Measurements from ENCODE around the gene IRX3. TPM values are rescaled to one million over a fixed set of nuclear protein-coding genes. Genes with fewer than 3 reads are reported as not detected.

IRX3 gene
- total RNA-seq = 10 to 100 TPM; 62.5 to 84.2 TPM
- 10 to 100 TPM; 25.6 to 51.1 TPM for polyA plus RNA-seq
- long read RNA-seq, donor 1, transcript IRX3-201 (4 exons, 2,601 nt) = major isoform, 15 of 52 reads
- long read RNA-seq, donor 1, partial matches to known transcripts = 37 of 52 reads
- long read RNA-seq, donor 1, other reads (novel, unspliced or antisense) = 0 of 52 reads
- long read RNA-seq, donor 2, transcript IRX3-201 (4 exons, 2,601 nt) = major isoform, 7 of 24 reads
- long read RNA-seq, donor 2, partial matches to known transcripts = 17 of 24 reads
- long read RNA-seq, donor 2, other reads (novel, unspliced or antisense) = 0 of 24 reads
- long read RNA-seq, donor 3, transcript IRX3-201 (4 exons, 2,601 nt) = major isoform, 13 of 37 reads
- long read RNA-seq, donor 3, partial matches to known transcripts = 24 of 37 reads
- long read RNA-seq, donor 3, other reads (novel, unspliced or antisense) = 0 of 37 reads
- long read RNA-seq, donor 4, partial matches to known transcripts = 17 of 20 reads
- long read RNA-seq, donor 4, other reads (novel, unspliced or antisense) = 0 of 20 reads
- long read RNA-seq, donor 5, transcript IRX3-201 (4 exons, 2,601 nt) = major isoform, 10 of 89 reads
- long read RNA-seq, donor 5, partial matches to known transcripts = 77 of 89 reads
- long read RNA-seq, donor 5, other reads (novel, unspliced or antisense) = 0 of 89 reads

- peak; percentile 86 to 91 (median 88) for DNase-seq
- Histone ChIP-seq H3K36me3 (ENCODE audit: control insufficient read depth in 4 of 4, insufficient read depth in 4 of 4, low read length in 4 of 4) (no peaks in the 10 kb centered on the region), H3K4me3 (peak within 1 kb of the TSS; percentile 56), H3K4me1 (ENCODE audit: control insufficient read depth in 5 of 5, insufficient read depth in 5 of 5, low read length in 5 of 5) (peaks cover 0 to 25% (median 4%) of the 10 kb centered on the region in 5 donors), H3K27me3 (ENCODE audit: control insufficient read depth in 3 of 3, insufficient read depth in 3 of 3, low read length in 2 of 3) (peaks cover 6 to 70% (median 69%) of the 10 kb centered on the region in 3 donors), H3K27ac (ENCODE audit: low read depth in 1 of 2, low read length in 1 of 2) (peak within 1 kb of the TSS; percentile 89 to 95), H3K9me3 (ENCODE audit: control insufficient read depth in 4 of 4, insufficient read depth in 3 of 4, low read length in 3 of 4) (peaks cover 0 to 3% (median 0%) of the 10 kb centered on the region in 4 donors), H3K9ac (ENCODE audit: insufficient read depth in 1 of 2, low read length in 2 of 2) (peak within 1 kb of the TSS; percentile 55 to 79)
- TF ChIP-seq CTCF (IDR thresholded peaks at IDR 0.05; ENCODE audit: control extremely low read depth, extremely low read depth) = no peak
- ATAC-seq (ENCODE audit: insufficient read depth, low FRiP score) = peak; percentile 71
- WGBS, 2 donors = 1% methylated on average over 60 to 67 of the region's 67 CpGs
These were observed at the start of gene IRX3 for GRCh38 chr16:54286366-54287130. Gene IRX3 (minus strand): TSS chr16:54286787. CDS start chr16:54286050, 737 bp downstream.

GRCh38 chr16:54335230-54335629 lies 48.6 kb upstream of the IRX3 start:
- WGBS, 2 donors = 65 to 86% methylated on average over 3 of the region's 3 CpGs
- Histone ChIP-seq H3K36me3 (ENCODE audit: control insufficient read depth in 4 of 4, insufficient read depth in 4 of 4, low read length in 4 of 4) (no peaks in the 10 kb centered on the region), H3K27me3 (ENCODE audit: control insufficient read depth in 3 of 3, insufficient read depth in 3 of 3, low read length in 2 of 3) (peaks cover 0 to 16% (median 14%) of the 10 kb centered on the region in 3 donors), H3K9ac (ENCODE audit: insufficient read depth in 1 of 2, low read length in 2 of 2) (no peak overlapping the region), H3K4me1 (ENCODE audit: control insufficient read depth in 5 of 5, insufficient read depth in 5 of 5, low read length in 5 of 5) (peaks cover 0 to 5% (median 0%) of the 10 kb centered on the region in 5 donors), H3K4me3 (no peak overlapping the region), H3K9me3 (ENCODE audit: control insufficient read depth in 4 of 4, insufficient read depth in 3 of 4, low read length in 3 of 4) (peaks cover 0 to 4% (median 0%) of the 10 kb centered on the region in 4 donors), H3K27ac (ENCODE audit: low read depth in 1 of 2, low read length in 1 of 2) (no peak overlapping the region)
- no peak for ATAC-seq (ENCODE audit: insufficient read depth, low FRiP score)
- no peak for DNase-seq
- no peak for TF ChIP-seq CTCF (IDR thresholded peaks at IDR 0.05; ENCODE audit: control extremely low read depth, extremely low read depth)

- Histone ChIP-seq H3K36me3 (ENCODE audit: control insufficient read depth in 4 of 4, insufficient read depth in 4 of 4, low read length in 4 of 4) (no peaks in the 10 kb centered on the region), H3K27ac (ENCODE audit: low read depth in 1 of 2, low read length in 1 of 2) (no peak overlapping the region), H3K9me3 (ENCODE audit: control insufficient read depth in 4 of 4, insufficient read depth in 3 of 4, low read length in 3 of 4) (peaks cover 0 to 4% (median 0%) of the 10 kb centered on the region in 4 donors), H3K4me1 (ENCODE audit: control insufficient read depth in 5 of 5, insufficient read depth in 5 of 5, low read length in 5 of 5) (peaks cover 0 to 5% (median 0%) of the 10 kb centered on the region in 5 donors), H3K9ac (ENCODE audit: insufficient read depth in 1 of 2, low read length in 2 of 2) (no peak overlapping the region), H3K4me3 (no peak overlapping the region), H3K27me3 (ENCODE audit: control insufficient read depth in 3 of 3, insufficient read depth in 3 of 3, low read length in 2 of 3) (peaks cover 0 to 20% (median 14%) of the 10 kb centered on the region in 3 donors)
- DNase-seq (peak in 1 of 3 donors; percentile 4), ATAC-seq (ENCODE audit: insufficient read depth, low FRiP score) (peak; percentile 62)
- 63 to 91% methylated on average over 2 of the region's 2 CpGs for WGBS, 2 donors
- no peak for TF ChIP-seq CTCF (IDR thresholded peaks at IDR 0.05; ENCODE audit: control extremely low read depth, extremely low read depth)
These were observed 47.6 kb upstream of the IRX3 start for GRCh38 chr16:54334208-54334607.

Measured in lung (tissue), 16 donors.